ENCODE data around the gene HELZ. TPM values are rescaled to one million over a fixed set of nuclear protein-coding genes. Genes with fewer than 3 reads are reported as not detected.

Gene HELZ
- total RNA-seq, 6 donors from 2014 or later: 52.1 to 166 (median 60.8) TPM

- H3K36me3 ChIP-seq: peaks cover 3 to 41% (median 13%) of the 10 kb centered on the region in 4 donors
- H3K4me3 ChIP-seq: no peak overlapping the region
- H3K27me3 ChIP-seq: no peaks in the 10 kb centered on the region
- no peaks in the 10 kb centered on the region for H3K9me3 ChIP-seq
- H3K4me1 ChIP-seq: no peaks in the 10 kb centered on the region
- no peak for DNase-seq
- TF ChIP-seq POLR2A (IDR thresholded peaks at IDR 0.05) (no peak), EP300 (IDR thresholded peaks at IDR 0.05) (no peak), POLR2AphosphoS5 (IDR thresholded peaks at IDR 0.05) (no peak)
- TF ChIP-seq, protein P1, sequence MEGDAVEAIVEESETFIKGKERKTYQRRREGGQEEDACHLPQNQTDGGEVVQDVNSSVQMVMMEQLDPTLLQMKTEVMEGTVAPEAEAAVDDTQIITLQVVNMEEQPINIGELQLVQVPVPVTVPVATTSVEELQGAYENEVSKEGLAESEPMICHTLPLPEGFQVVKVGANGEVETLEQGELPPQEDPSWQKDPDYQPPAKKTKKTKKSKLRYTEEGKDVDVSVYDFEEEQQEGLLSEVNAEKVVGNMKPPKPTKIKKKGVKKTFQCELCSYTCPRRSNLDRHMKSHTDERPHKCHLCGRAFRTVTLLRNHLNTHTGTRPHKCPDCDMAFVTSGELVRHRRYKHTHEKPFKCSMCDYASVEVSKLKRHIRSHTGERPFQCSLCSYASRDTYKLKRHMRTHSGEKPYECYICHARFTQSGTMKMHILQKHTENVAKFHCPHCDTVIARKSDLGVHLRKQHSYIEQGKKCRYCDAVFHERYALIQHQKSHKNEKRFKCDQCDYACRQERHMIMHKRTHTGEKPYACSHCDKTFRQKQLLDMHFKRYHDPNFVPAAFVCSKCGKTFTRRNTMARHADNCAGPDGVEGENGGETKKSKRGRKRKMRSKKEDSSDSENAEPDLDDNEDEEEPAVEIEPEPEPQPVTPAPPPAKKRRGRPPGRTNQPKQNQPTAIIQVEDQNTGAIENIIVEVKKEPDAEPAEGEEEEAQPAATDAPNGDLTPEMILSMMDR (IDR thresholded peaks at IDR 0.05): no peak
- H3K27ac ChIP-seq: no peak overlapping the region
- ATAC-seq (ENCODE audit: low FRiP score in 2 of 2): no peak
These were observed 87.0 kb downstream of the HELZ start for GRCh38 chr17:67157732-67158639.

DNA sequence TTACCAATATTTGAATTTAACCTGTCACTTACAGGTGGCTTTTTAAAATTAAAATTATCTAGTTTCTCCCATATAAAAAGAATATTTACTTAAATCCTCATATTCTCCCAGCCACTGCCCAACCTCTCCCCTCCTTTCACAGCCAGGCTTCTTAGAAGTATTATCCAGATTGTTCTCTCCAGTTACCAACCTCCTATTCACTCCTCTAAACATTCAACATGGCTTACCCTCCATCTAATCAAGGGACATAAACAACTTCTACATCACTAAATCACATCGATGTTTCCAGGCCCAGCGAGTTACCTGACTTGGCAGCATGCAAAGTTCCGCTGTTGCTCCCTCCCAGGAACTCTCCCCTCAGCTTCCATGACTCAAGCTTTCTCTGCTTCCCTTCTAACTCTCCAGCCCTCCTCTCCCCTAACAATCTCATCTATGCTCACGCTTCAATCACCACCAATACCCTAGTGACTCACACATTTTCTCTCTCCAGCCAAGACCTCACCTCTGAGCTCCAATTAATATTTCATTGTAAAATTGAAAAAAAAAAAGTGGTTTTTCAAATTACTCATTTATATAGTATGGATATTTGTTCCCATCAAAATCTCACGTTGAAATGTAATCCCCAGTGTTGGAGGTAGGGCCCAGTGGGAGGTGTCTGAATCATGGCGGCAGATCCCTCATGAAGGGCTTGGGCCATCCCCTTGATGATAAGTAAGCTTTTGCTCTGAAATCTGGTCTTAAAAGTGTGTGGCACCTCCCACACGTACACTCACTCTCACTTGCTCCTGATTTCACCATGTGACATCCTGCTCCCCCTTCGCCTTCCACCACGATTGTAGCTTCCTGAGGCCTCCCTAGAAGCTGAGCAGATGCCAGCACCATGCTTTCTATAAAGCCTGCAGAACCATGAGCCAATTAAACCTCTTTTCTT lies 88.5 kb downstream of the HELZ start:
- TF ChIP-seq EP300 (IDR thresholded peaks at IDR 0.05): no peak
- TF ChIP-seq POLR2AphosphoS5 (IDR thresholded peaks at IDR 0.05): no peak
- TF ChIP-seq, protein P1 (IDR thresholded peaks at IDR 0.05): no peak
- TF ChIP-seq POLR2A (IDR thresholded peaks at IDR 0.05): no peak
- H3K27me3 ChIP-seq: no peaks in the 10 kb centered on the region
- no peak for ATAC-seq (ENCODE audit: low FRiP score in 2 of 2)
- H3K4me1 ChIP-seq: no peaks in the 10 kb centered on the region
- H3K36me3 ChIP-seq: peaks cover 6 to 44% (median 13%) of the 10 kb centered on the region in 4 donors
- 75 to 83% methylated on average over 9 of the region's 9 CpGs for WGBS, 2 donors
- no peak overlapping the region for H3K27ac ChIP-seq
- H3K4me3 ChIP-seq: no peak overlapping the region
- DNase-seq: no peak
- no peaks in the 10 kb centered on the region for H3K9me3 ChIP-seq

DNA sequence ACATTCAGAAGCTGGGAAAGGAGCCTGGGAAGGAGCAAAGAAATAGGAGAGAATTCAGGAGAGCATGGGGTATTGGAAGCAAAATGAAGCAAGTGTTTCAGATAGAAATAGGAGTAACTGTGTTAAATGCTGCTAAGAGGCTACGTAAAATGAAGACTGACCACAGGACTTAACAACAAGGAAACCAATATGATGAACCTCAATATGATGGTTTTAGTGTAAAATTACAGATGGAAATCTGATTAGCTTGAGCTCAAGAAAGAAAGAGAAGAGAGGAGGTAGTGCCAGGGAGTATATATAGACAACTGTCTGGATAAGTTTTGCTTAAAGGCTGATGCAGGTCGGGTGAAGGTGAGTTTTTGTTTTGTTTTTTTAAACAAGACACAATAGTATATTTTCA lies 92.2 kb downstream of the HELZ start:
- TF ChIP-seq POLR2AphosphoS5 (IDR thresholded peaks at IDR 0.05): no peak
- no peak for TF ChIP-seq EP300 (IDR thresholded peaks at IDR 0.05)
- ATAC-seq (ENCODE audit: low FRiP score in 2 of 2) (no peak), DNase-seq (no peak)
- no peaks in the 10 kb centered on the region for H3K9me3 ChIP-seq
- WGBS, 2 donors: 92 to 95% methylated on average over 2 of the region's 2 CpGs
- no peaks in the 10 kb centered on the region for H3K4me1 ChIP-seq
- H3K4me3 ChIP-seq: no peak overlapping the region
- H3K27me3 ChIP-seq: no peaks in the 10 kb centered on the region
- H3K36me3 ChIP-seq: peaks cover 16 to 51% (median 21%) of the 10 kb centered on the region in 4 donors
- no peak overlapping the region for H3K27ac ChIP-seq

DNA sequence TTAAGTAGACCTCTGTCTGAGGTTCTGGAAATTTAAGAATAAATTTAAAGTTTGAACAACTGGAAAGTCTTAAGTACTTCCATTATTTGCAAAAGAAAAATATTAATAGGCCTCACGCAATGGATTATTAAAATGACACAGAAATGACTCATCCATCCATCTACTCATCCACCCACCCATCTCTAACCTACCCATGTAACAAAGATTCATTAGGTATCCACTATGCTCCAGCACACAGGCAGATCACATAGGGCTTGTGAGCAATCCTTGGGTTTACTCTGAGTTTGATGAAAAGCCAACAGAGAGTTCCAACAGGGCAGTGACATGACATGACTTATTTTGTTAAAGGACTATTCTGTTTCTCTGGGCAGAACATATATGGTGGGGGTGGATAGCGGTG lies 93.3 kb downstream of the HELZ start:
- no peaks in the 10 kb centered on the region for H3K27me3 ChIP-seq
- no peak for ATAC-seq (ENCODE audit: low FRiP score in 2 of 2)
- H3K4me1 ChIP-seq: no peaks in the 10 kb centered on the region
- no peak overlapping the region for H3K27ac ChIP-seq
- peaks cover 20 to 58% (median 25%) of the 10 kb centered on the region in 4 donors for H3K36me3 ChIP-seq
- no peak overlapping the region for H3K4me3 ChIP-seq
- TF ChIP-seq EP300 (IDR thresholded peaks at IDR 0.05) (no peak), POLR2A (IDR thresholded peaks at IDR 0.05) (no peak), POLR2AphosphoS5 (IDR thresholded peaks at IDR 0.05) (no peak)
- TF ChIP-seq, protein P1 (IDR thresholded peaks at IDR 0.05): no peak
- no peaks in the 10 kb centered on the region for H3K9me3 ChIP-seq
- DNase-seq: no peak
- whole genome bisulfite sequencing, 2 donors: 93 to 100% methylated on average over 2 of the region's 2 CpGs

DNA sequence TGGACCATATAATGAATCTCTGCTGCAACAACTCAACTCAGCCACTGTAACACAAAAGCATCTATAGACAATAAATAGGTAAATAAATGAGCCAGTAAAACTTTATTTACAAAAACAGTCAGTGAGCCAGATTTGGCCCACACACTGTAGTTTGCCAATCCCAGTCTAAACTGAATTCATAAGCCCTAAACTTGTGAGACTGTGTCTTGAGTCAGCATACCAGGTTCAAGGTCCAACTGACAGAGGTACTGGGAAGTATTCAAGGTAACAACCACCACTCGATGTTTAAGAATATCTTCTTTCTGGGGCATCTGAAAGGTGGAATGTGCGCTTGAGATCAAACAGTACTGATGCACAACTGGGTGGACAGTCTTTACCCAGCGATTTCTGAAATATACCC lies 94.2 kb downstream of the HELZ start:
- Histone ChIP-seq H3K9me3 (no peaks in the 10 kb centered on the region), H3K36me3 (peaks cover 22 to 66% (median 28%) of the 10 kb centered on the region in 4 donors), H3K4me1 (no peaks in the 10 kb centered on the region), H3K27ac (no peak overlapping the region), H3K27me3 (no peaks in the 10 kb centered on the region), H3K4me3 (no peak overlapping the region)
- DNase-seq: no peak
- no peak for ATAC-seq (ENCODE audit: low FRiP score in 2 of 2)
- TF ChIP-seq POLR2A (IDR thresholded peaks at IDR 0.05) (no peak), POLR2AphosphoS5 (IDR thresholded peaks at IDR 0.05) (no peak), EP300 (IDR thresholded peaks at IDR 0.05) (no peak)
- TF ChIP-seq, protein P1 (IDR thresholded peaks at IDR 0.05): no peak
- 88 to 96% methylated on average over 3 of the region's 3 CpGs for WGBS, 2 donors
